Measurements from ENCODE around the gene SUN2.

Gene SUN2

DNA sequence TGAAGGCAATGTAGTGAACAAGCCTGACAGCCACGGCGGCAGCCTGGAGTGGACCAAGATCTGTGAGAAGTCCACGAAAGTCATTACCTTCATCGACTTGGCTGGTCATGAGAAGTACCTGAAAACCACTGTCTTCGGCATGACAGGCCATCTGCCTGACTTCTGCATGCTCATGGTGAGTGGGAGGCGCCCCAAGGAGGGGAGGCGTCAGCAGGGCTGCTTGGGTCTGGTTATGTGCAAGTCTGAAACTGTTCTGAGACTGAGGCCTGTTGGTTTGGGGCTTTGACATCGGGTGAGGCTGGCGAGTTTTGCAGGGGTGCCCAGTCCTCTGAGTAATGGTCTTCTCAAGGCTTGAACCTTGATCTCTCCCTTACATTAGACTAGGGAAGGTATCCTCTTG lies 39.0 kb downstream of the SUN2 start:
- POLR2A ChIA-PET = interaction anchor here (1.3 kb wide), 1 partner anchor 10 kb away, joined by 4 read pairs; no protein-coding TSS in a partner anchor
- CTCF ChIA-PET = interaction anchor here (0.5 to 3.1 kb wide), 6 partner anchors 8 to 905 kb away, joined by 3 to 21 read pairs (median 5); no protein-coding TSS in a partner anchor
- TF ChIP-seq, protein P1, sequence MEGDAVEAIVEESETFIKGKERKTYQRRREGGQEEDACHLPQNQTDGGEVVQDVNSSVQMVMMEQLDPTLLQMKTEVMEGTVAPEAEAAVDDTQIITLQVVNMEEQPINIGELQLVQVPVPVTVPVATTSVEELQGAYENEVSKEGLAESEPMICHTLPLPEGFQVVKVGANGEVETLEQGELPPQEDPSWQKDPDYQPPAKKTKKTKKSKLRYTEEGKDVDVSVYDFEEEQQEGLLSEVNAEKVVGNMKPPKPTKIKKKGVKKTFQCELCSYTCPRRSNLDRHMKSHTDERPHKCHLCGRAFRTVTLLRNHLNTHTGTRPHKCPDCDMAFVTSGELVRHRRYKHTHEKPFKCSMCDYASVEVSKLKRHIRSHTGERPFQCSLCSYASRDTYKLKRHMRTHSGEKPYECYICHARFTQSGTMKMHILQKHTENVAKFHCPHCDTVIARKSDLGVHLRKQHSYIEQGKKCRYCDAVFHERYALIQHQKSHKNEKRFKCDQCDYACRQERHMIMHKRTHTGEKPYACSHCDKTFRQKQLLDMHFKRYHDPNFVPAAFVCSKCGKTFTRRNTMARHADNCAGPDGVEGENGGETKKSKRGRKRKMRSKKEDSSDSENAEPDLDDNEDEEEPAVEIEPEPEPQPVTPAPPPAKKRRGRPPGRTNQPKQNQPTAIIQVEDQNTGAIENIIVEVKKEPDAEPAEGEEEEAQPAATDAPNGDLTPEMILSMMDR (IDR thresholded peaks at IDR 0.05; ENCODE audit: insufficient read depth, low read length, missing control alignments) = no peak

DNA sequence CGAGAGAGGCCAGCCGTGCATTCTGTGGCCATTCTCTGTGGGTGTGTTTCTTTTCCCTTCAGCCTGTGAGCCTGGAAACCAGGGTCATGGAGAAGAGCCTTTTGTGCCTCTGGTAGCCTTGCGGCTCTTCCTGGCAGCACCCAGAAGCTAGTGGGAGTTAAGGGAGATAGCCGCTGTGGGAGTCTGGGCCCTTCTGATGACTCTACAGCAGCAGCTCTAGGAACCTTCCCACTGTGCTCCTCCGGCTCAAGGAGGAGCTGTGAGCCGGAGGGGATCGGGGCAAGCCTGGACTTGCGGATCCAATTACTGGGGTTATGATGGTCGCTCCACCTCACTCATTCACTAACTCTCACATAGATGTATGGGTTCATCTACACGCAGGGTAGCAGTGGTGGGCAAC lies 39.5 kb downstream of the SUN2 start:
- ChIA-PET CTCF (interaction anchor here (0.5 to 1.8 kb wide), 4 partner anchors 9 to 906 kb away, joined by 3 to 6 read pairs (median 4); no protein-coding TSS in a partner anchor), POLR2A (no interaction called here)
- TF ChIP-seq, protein P1 (IDR thresholded peaks at IDR 0.05; ENCODE audit: insufficient read depth, low read length, missing control alignments) = no peak
- no peak for DNase-seq (ENCODE audit: low read depth, low spot score)
- no peak overlapping the region for H3K4me3 ChIP-seq (ENCODE audit: low read depth, low read length)

More for the DNA sequence above, 39.0 kb downstream of the SUN2 start:
- DNase-seq (ENCODE audit: low read depth, low spot score) = no peak
- no peak overlapping the region for H3K4me3 ChIP-seq (ENCODE audit: low read depth, low read length)

DNA sequence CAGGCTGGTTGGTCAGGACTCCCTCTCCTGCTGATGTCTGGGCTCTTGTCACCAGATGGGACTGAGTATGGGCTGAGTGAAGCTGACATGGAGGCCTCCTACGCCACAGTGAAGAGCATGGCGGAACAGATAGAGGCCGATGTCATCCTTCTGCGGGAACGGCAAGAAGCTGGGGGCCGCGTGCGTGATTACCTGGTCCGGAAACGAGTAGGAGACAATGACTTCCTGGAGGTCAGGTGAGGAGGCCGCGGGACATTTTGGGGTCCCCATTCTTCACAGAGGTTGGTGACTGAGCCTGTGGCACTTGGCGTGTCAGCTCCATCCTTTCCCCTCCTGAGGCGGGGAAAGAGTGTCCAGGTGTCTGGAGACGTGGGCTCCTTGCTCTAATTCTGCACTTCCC lies 39.9 kb downstream of the SUN2 start:
- ChIA-PET POLR2A (no interaction called here), CTCF (interaction anchor here (0.9 to 1.8 kb wide), 6 partner anchors 9 to 34 kb away, joined by 3 to 6 read pairs (median 4); partner anchors contain the start of gene TOMM22)
- DNase-seq (ENCODE audit: low read depth, low spot score) = no peak
- H3K4me3 ChIP-seq (ENCODE audit: low read depth, low read length) = no peak overlapping the region
- TF ChIP-seq, protein P1 (IDR thresholded peaks at IDR 0.05; ENCODE audit: insufficient read depth, low read length, missing control alignments) = no peak

DNA sequence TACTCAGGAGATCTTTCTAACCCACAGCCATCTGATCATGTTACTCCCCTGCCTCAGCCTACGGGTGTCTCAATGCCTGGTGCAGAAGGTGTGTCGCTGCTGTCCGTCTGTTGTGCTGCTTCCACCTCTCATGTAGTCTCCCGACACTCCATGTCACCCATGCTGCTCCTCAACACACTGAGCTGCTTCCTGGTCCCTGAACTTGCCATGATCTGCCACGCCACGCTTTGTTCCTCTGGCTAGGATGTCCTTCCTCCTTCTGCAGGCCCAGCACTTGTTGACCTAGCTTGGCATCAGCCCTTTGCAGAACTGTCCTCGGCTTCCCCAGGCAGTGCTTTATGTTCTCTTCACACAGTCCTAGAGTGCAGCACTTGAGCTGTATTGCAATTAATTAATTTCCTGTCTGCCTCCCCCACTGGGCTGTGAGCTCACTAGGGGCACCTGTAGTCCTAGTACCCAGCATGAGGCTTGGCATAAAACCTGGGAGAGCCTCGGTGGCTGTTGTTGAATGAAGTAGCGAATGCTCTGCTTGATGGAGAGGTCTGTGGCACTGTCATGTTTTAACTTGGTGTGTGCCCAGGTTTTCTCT lies 40.5 kb downstream of the SUN2 start:
- ChIA-PET CTCF (interaction anchor here (0.9 to 2.6 kb wide), 7 partner anchors 8 to 33 kb away, joined by 3 to 11 read pairs (median 4); partner anchors contain the start of gene TOMM22), POLR2A (interaction anchor here (0.6 kb wide), 1 partner anchor 10 kb away, joined by 4 read pairs; the partner anchor contains the start of gene GTPBP1)
- H3K4me3 ChIP-seq (ENCODE audit: low read depth, low read length) = no peak overlapping the region
- no peak for DNase-seq (ENCODE audit: low read depth, low spot score)
- TF ChIP-seq, protein P1 (IDR thresholded peaks at IDR 0.05; ENCODE audit: insufficient read depth, low read length, missing control alignments) = no peak

DNA sequence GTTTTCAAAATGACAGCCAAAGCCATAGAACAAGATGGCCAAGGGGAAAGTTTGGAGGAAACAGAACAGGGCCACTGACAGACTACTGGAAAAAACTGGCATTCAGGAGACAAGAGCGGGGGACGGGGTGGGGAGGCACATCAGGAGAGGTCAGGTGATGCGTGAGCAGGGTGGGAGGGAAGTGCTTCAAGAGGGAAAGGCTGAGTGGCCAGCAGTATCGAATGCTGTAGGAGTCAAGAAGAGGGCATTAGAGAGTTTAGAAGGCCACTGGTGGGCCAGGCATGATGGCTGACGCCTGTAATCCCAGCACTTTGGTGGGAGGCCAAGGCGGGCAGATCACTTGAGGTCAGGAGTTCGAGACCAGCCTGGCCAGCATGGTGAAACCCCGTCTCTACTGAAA lies 41.9 kb downstream of the SUN2 start:
- no peak for DNase-seq (ENCODE audit: low read depth, low spot score)
- H3K4me3 ChIP-seq (ENCODE audit: low read depth, low read length) = no peak overlapping the region
- TF ChIP-seq, protein P1 (IDR thresholded peaks at IDR 0.05; ENCODE audit: insufficient read depth, low read length, missing control alignments) = no peak
- POLR2A ChIA-PET = no interaction called here
- CTCF ChIA-PET = interaction anchor here (2.6 kb wide), 1 partner anchor 11 kb away, joined by 11 read pairs; no protein-coding TSS in a partner anchor

DNA sequence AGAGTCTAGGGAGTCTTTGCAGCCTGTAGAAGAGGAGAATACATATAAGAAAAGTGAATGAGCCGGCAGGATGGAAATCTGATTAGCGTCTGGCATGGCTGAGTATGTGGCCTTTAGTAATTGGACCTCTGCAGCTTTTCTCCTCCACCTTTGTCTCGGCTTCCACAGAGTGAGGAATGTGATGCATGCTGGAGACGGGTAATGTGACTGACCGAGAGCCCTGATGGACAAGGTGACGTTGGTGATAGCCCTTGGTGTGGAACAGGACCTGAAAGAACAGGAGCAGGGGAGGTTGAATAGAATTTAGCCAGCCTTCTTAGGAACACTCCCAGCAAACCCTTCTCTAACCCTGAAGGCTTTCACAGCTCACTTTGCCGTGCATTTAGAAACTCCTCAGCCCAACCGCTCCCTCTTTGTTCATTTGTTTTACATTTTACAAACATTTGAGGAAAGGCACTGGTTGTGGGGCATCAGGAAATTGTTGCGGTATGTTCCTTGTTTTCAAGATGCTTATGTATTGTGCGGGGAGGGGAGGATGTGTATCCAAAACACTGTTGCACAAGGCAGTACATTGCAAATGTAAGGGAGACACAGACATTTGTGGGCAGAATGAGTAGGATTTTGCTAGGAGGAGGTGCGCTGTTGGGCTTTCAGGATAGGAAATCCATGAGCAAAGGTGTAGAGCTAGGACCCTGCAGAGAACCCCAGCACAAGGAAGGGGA lies 43.2 kb downstream of the SUN2 start:
- TF ChIP-seq, protein P1 (IDR thresholded peaks at IDR 0.05; ENCODE audit: insufficient read depth, low read length, missing control alignments) = no peak
- no peak for DNase-seq (ENCODE audit: low read depth, low spot score)
- H3K4me3 ChIP-seq (ENCODE audit: low read depth, low read length) = no peak overlapping the region
- CTCF ChIA-PET = interaction anchor here (1.1 to 3.4 kb wide), 3 partner anchors 8 to 13 kb away, joined by 4 to 15 read pairs (median 11); no protein-coding TSS in a partner anchor
- POLR2A ChIA-PET = no interaction called here

Data from AG04449 (cell line).